Fibroblast of skin of right biceps (primary cell): ENCODE measurements around the gene TPPP3.

Experiments used
- DNase-seq: peaks from one replicate; pipeline ENCODE4 v3.0.0-alpha.2; 2013

Gene TPPP3

GRCh38 chr16:67403976-67404555, 10.8 kb upstream of the TPPP3 start:
- DNase-seq = no peak

GRCh38 chr16:67400901-67401300, 7.6 kb upstream of the TPPP3 start:
- no peak for DNase-seq

GRCh38 chr16:67399749-67400704, 6.7 kb upstream of the TPPP3 start:
- DNase-seq = no peak

- no peak for DNase-seq
These were observed 6.0 kb upstream of the TPPP3 start for GRCh38 chr16:67399218-67399733.

GRCh38 chr16:67398546-67399217, 5.4 kb upstream of the TPPP3 start:
- no peak for DNase-seq

- DNase-seq = no peak
These were observed 4.7 kb upstream of the TPPP3 start for GRCh38 chr16:67397812-67398545.

- DNase-seq = no peak
These were observed 3.9 kb upstream of the TPPP3 start for GRCh38 chr16:67397036-67397801.

- peak; percentile 87 for DNase-seq
These were observed 3.1 kb upstream of the TPPP3 start for GRCh38 chr16:67396159-67397035.

GRCh38 chr16:67395458-67396158, 2.3 kb upstream of the TPPP3 start:
- no peak for DNase-seq

GRCh38 chr16:67395105-67395457, 1.8 kb upstream of the TPPP3 start:
- DNase-seq = no peak

GRCh38 chr16:67394155-67395104, 1.1 kb upstream of the TPPP3 start:
- DNase-seq = no peak

GRCh38 chr16:67393788-67394154, 473 bp upstream of the TPPP3 start:
- no peak for DNase-seq

GRCh38 chr16:67392301-67393059, 818 bp downstream of the TPPP3 start:
- DNase-seq = no peak

GRCh38 chr16:67391424-67392300, 1.6 kb downstream of the TPPP3 start:
- no peak for DNase-seq

- DNase-seq = no peak
These were observed 2.4 kb downstream of the TPPP3 start for GRCh38 chr16:67390816-67391423.

- no peak for DNase-seq
These were observed 3.1 kb downstream of the TPPP3 start for GRCh38 chr16:67389911-67390815.
